GM18507 (cell line): Measurements from ENCODE around the gene CTIF.
"Not testable (repeated sequence)": the region's sequence is repeated elsewhere in the genome, so short reads cannot be mapped to it uniquely, and the experiment has no call there.

Experiments
- DNase-seq: peaks from one replicate; pipeline ENCODE4 v3.0.0; 2011; ENCODE audit warnings: low read depth; ENCODE audit not compliant: insufficient read length; ENCODE audit errors: extremely low spot score
- FAIRE-seq: peaks from 2 replicates; lab custom pipeline; 2011; peaks lifted over from hg19 to GRCh38; lab: Jason Lieb, UNC

CTIF gene

GRCh38 chr18:48857023-48857694, 318.3 kb downstream of the CTIF start:
- FAIRE-seq = no peak

GRCh38 chr18:48858676-48859075, 319.8 kb downstream of the CTIF start:
- DNase-seq = no peak
- FAIRE-seq = no peak

More at GRCh38 chr18:48857023-48857694, 318.3 kb downstream of the CTIF start:
- DNase-seq = no peak

- FAIRE-seq (no peak), DNase-seq (no peak)
Observed at GRCh38 chr18:48859311-48860268, 320.8 kb downstream of the CTIF start.

GRCh38 chr18:48860269-48861180, 321.7 kb downstream of the CTIF start:
- FAIRE-seq (no peak), DNase-seq (no peak)

- FAIRE-seq = no peak
Observed at GRCh38 chr18:48861181-48861708, 322.4 kb downstream of the CTIF start.

GRCh38 chr18:48862132-48862531, 323.3 kb downstream of the CTIF start:
- no peak for FAIRE-seq

More at GRCh38 chr18:48861181-48861708, 322.4 kb downstream of the CTIF start:
- DNase-seq = no peak

GRCh38 chr18:48862678-48863270, 323.9 kb downstream of the CTIF start:
- FAIRE-seq = no peak
- no peak for DNase-seq

More at GRCh38 chr18:48862132-48862531, 323.3 kb downstream of the CTIF start:
- DNase-seq = no peak

- DNase-seq (no peak), FAIRE-seq (no peak)
Observed at GRCh38 chr18:48863432-48864065, 324.7 kb downstream of the CTIF start.

GRCh38 chr18:48864876-48865275, 326.0 kb downstream of the CTIF start:
- no peak for DNase-seq
- no peak for FAIRE-seq

GRCh38 chr18:48866028-48866733, 327.4 kb downstream of the CTIF start:
- DNase-seq (no peak), FAIRE-seq (no peak)

GRCh38 chr18:48866856-48867255, 328.0 kb downstream of the CTIF start:
- DNase-seq (no peak), FAIRE-seq (no peak)

- no peak for DNase-seq
- FAIRE-seq = no peak
Observed at GRCh38 chr18:48867978-48868377, 329.1 kb downstream of the CTIF start.

- peak; percentile 70 for DNase-seq
- peak; percentile 97 for FAIRE-seq
Observed at GRCh38 chr18:48868468-48869466, 329.9 kb downstream of the CTIF start.

- FAIRE-seq (no peak), DNase-seq (no peak)
Observed at GRCh38 chr18:48869591-48869990, 330.8 kb downstream of the CTIF start.

- FAIRE-seq, DNase-seq: not testable (repeated sequence)
Observed at GRCh38 chr18:48870926-48871325, 332.1 kb downstream of the CTIF start.

GRCh38 chr18:48871391-48872166, 332.7 kb downstream of the CTIF start:
- DNase-seq (no peak), FAIRE-seq (no peak)
